Type B pancreatic cell (in vitro differentiated cells): ENCODE results near the gene HLA-A. TPM values are rescaled to one million over a fixed set of nuclear protein-coding genes. Genes with fewer than 3 reads are reported as not detected.
A peak's percentile ranks its signal among the peaks of the same experiment; 100 is the strongest.
"Not testable (repeated sequence)": the region's sequence is repeated elsewhere in the genome, so short reads cannot be mapped to it uniquely, and the experiment has no call there.

Source experiments
- DNase-seq: peaks from one replicate; pipeline ENCODE4 v3.0.0; 2021; ENCODE audit warnings: mixed read lengths; ENCODE audit not compliant: unreplicated experiment; ENCODE audit errors: extremely low spot score
- H3K27ac Mint-ChIP-seq: 2 replicates; pipeline ENCODE4 v1.8.0; 2021; ENCODE audit warnings: mild to moderate bottlenecking, mixed read lengths
- H3K27me3 Mint-ChIP-seq: 2 replicates; pipeline ENCODE4 v1.8.0; 2021; ENCODE audit warnings: mixed read lengths
- H3K36me3 Mint-ChIP-seq: 2 replicates; pipeline ENCODE4 v1.8.0; 2021; ENCODE audit warnings: mixed read lengths
- H3K4me1 Mint-ChIP-seq: one replicate; pipeline ENCODE4 v1.8.0; 2021; ENCODE audit warnings: mixed read lengths; ENCODE audit not compliant: unreplicated experiment
- H3K4me3 Mint-ChIP-seq: 2 replicates; pipeline ENCODE4 v1.8.0; 2021; ENCODE audit warnings: mild to moderate bottlenecking, mixed read lengths
- H3K9me3 Mint-ChIP-seq: 2 replicates; pipeline ENCODE4 v1.8.0; 2021; ENCODE audit warnings: mixed read lengths
- total RNA-seq: library from RNA; stranded (reverse); gene quantifications from 2 replicates; pipeline ENCODE4 v1.2.1, GENCODE V29; 2021; ENCODE audit warnings: low replicate concordance
- TF ChIP-seq, protein P1 (sequence below): fragments of 200-600 bp; sonication (generic); conservative IDR thresholded peaks from 2 replicates; pipeline ENCODE4 v1.5.0; 2021; ENCODE audit warnings: antibody characterized with exemption, mild to moderate bottlenecking

The HLA-A gene
- total RNA-seq, 1 donor from 2014 or later, result 183 TPM

- Mint-ChIP-seq H3K9me3 (no peaks in the 10 kb centered on the region), H3K4me1 (no peaks in the 10 kb centered on the region), H3K27ac (no peak overlapping the region), H3K27me3 (no peaks in the 10 kb centered on the region), H3K4me3 (no peak overlapping the region), H3K36me3 (no peaks in the 10 kb centered on the region)
- DNase-seq, result no peak
- TF ChIP-seq, protein P1, sequence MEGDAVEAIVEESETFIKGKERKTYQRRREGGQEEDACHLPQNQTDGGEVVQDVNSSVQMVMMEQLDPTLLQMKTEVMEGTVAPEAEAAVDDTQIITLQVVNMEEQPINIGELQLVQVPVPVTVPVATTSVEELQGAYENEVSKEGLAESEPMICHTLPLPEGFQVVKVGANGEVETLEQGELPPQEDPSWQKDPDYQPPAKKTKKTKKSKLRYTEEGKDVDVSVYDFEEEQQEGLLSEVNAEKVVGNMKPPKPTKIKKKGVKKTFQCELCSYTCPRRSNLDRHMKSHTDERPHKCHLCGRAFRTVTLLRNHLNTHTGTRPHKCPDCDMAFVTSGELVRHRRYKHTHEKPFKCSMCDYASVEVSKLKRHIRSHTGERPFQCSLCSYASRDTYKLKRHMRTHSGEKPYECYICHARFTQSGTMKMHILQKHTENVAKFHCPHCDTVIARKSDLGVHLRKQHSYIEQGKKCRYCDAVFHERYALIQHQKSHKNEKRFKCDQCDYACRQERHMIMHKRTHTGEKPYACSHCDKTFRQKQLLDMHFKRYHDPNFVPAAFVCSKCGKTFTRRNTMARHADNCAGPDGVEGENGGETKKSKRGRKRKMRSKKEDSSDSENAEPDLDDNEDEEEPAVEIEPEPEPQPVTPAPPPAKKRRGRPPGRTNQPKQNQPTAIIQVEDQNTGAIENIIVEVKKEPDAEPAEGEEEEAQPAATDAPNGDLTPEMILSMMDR, result no peak
Measured at GRCh38 chr6:29958046-29958445, 15.7 kb downstream of the HLA-A start.

DNA sequence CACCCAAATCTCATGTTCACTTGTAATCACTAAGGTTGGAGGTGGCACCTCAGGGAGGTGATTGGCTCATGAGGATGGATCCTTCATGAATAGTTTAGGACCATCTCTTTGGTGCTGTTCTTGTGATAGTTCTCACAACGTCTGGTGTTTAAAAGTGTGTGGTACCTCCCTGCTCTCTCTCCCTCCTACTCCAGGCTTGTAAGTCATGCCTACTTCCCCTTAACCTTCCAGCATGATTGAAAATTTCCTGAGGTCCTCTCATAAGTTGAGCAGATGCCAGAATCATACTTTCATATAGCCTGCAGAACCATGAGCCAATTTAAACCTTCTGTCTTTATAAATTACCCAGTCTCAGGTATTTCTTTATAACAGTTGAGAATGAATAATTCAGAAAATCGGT, 16.6 kb downstream of the HLA-A start:
- H3K4me3 Mint-ChIP-seq, result no peak overlapping the region
- no peaks in the 10 kb centered on the region for H3K36me3 Mint-ChIP-seq
- H3K4me1 Mint-ChIP-seq, result no peaks in the 10 kb centered on the region
- no peaks in the 10 kb centered on the region for H3K27me3 Mint-ChIP-seq
- TF ChIP-seq, protein P1, result no peak
- no peaks in the 10 kb centered on the region for H3K9me3 Mint-ChIP-seq
- no peak overlapping the region for H3K27ac Mint-ChIP-seq
- no peak for DNase-seq

DNA sequence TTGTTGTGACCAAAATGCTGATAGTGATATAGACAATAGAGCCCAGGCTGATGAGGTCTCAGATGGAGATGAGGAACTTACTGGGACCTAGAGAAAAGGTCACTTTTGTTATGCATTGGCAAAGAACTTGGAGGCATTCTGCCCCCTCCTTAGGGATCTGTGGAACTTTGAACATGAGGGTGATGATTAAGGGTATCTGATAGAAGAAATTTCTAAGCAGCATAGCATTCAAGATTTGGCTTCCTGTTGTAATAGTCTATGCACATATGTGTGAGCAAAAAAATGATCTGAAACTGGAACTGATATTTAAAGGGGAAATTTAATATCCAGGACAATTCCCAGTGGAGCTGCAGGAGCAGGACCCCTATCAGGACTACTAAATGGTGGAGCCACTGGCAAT, 17.1 kb downstream of the HLA-A start:
- no peak overlapping the region for H3K27ac Mint-ChIP-seq
- DNase-seq, result no peak
- TF ChIP-seq, protein P1, result no peak
- peaks cover 4% of the 10 kb centered on the region for H3K4me1 Mint-ChIP-seq
- H3K4me3 Mint-ChIP-seq, result no peak overlapping the region
- H3K36me3 Mint-ChIP-seq, result no peaks in the 10 kb centered on the region
- H3K27me3 Mint-ChIP-seq, result no peaks in the 10 kb centered on the region
- H3K9me3 Mint-ChIP-seq, result no peaks in the 10 kb centered on the region

DNA sequence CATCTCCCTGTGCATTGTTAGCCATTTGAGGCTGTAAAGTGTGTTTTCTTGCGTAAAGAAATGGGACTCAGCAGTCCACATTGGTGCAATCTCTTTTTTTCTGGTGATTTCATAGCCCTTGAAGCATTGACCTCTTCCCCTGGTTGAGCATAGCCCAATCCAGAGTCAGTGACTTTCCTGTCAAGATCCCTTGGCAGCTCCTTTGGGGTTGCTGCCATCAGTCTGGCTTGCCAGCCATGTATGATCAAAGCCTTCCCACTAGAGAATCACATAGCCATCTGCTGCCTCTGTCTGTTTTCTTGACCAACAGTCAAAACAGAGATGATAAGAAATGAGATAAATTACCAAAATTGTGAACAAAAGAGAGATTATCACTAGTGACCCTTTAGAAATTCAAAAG, 19.6 kb downstream of the HLA-A start:
- TF ChIP-seq, protein P1, result no peak
- DNase-seq, result no peak
- H3K36me3 Mint-ChIP-seq, result no peaks in the 10 kb centered on the region
- H3K27ac Mint-ChIP-seq, result no peak overlapping the region
- no peaks in the 10 kb centered on the region for H3K9me3 Mint-ChIP-seq
- H3K4me3 Mint-ChIP-seq, result no peak overlapping the region
- H3K27me3 Mint-ChIP-seq, result no peaks in the 10 kb centered on the region
- peaks cover 27% of the 10 kb centered on the region for H3K4me1 Mint-ChIP-seq

GRCh38 chr6:29963697-29964096, 21.4 kb downstream of the HLA-A start:
- H3K4me3 Mint-ChIP-seq, H3K27me3 Mint-ChIP-seq, H3K36me3 Mint-ChIP-seq, DNase-seq, H3K9me3 Mint-ChIP-seq, H3K27ac Mint-ChIP-seq: not testable (repeated sequence)
- H3K4me1 Mint-ChIP-seq, result peaks cover 31% of the 10 kb centered on the region

DNA sequence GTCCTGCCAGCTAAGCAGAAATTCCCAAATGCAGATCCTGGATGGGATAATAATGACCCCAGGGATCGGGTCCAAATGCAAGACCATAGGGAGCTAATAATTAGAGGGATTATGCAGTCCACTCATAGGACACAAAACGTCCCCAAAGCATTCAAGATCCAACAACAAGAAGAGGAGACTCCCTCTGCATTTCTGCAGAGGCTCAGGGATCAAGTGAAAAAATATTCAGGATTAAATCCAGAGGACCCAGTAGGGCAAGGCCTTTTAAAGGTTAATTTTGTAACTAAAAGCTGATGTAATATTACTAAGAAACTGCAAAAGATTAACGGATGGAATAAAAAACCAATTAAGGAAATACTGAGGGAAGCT, 22.2 kb downstream of the HLA-A start:
- H3K27ac Mint-ChIP-seq, result peak overlapping the region; percentile 94
- peaks cover 31% of the 10 kb centered on the region for H3K4me1 Mint-ChIP-seq

More for the DNA sequence above, 22.2 kb downstream of the HLA-A start:
- peak overlapping the region; percentile 82 for H3K4me3 Mint-ChIP-seq
- H3K36me3 Mint-ChIP-seq, result no peaks in the 10 kb centered on the region
- TF ChIP-seq, protein P1, result no peak
- H3K9me3 Mint-ChIP-seq, result no peaks in the 10 kb centered on the region
- DNase-seq, result no peak
- H3K27me3 Mint-ChIP-seq, result no peaks in the 10 kb centered on the region
